ENCODE data around the gene WFDC10A.

DNA sequence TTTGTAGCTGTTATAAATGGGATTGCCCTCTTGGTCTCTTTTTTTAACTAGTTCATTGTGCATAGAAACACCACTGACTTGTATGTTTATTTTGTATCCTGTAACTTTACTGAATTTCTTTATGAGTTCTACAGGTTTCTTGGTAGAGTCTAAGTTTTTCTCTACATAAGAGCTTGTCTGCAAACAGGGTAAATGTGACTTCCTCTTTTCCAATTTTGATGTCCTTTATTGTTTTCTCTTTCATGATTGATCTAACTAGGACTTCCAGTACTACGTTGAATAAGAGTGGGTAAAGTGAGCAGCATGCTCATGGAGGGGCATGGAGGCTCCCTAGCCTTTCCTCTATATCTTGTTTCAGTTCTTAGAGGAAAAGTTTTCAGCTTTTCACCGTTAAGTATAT is 3.0 kb upstream of the WFDC10A start:
- TF ChIP-seq POLR2AphosphoS5 (IDR thresholded peaks at IDR 0.05; ENCODE audit: borderline replicate concordance, low read depth, low read length) = no peak
- no peak for TF ChIP-seq EZH2 (IDR thresholded peaks at IDR 0.05)
